ENCODE measurements around the gene LHPP. TPM values are rescaled to one million over a fixed set of nuclear protein-coding genes. Genes with fewer than 3 reads are reported as not detected.

LHPP gene
- total RNA-seq, 2 donors from 2014 or later: 4.9 to 9.9 TPM

DNA sequence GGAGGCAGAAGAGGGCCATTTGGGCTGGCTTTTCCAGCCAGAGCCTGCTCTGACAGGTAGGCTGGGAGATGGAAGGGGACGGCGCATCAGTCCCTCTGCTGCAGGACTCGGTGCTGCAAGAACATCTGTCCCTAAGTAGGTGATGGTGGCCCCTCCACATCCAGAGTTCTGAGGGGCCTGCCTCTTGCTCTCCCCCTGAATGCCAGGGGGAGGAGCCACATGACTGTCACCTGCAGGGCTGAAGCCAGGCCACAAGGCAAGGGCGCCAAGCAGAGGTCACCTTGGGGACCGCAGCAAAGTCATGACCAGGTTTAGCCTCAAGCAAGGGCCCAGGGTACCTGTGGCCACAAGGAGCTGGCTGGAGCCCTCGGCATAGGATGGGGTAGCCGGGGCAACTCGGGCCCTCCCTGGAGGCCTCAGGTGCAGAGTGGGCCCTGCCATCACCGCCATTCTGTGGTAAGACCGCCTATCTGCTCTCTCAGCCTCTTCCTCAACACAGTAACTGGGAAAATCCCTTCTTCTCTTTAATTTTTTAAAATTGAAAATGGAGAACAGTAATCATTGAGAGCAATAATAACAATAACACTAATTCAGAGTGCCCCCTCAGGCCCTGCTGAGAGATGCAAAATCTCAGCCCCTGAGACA is 183.3 kb downstream of the LHPP start:
- no peak overlapping the region for H3K4me3 ChIP-seq
- intact Hi-C loops (cut with DNase I): no loop called here
- DNase-seq (no peak), ATAC-seq (no peak)
- no peaks in the 10 kb centered on the region for H3K27me3 ChIP-seq
- WGBS, 2 donors: 94 to 97% methylated on average over 6 to 10 of the region's 10 CpGs
- TF ChIP-seq, protein P1, sequence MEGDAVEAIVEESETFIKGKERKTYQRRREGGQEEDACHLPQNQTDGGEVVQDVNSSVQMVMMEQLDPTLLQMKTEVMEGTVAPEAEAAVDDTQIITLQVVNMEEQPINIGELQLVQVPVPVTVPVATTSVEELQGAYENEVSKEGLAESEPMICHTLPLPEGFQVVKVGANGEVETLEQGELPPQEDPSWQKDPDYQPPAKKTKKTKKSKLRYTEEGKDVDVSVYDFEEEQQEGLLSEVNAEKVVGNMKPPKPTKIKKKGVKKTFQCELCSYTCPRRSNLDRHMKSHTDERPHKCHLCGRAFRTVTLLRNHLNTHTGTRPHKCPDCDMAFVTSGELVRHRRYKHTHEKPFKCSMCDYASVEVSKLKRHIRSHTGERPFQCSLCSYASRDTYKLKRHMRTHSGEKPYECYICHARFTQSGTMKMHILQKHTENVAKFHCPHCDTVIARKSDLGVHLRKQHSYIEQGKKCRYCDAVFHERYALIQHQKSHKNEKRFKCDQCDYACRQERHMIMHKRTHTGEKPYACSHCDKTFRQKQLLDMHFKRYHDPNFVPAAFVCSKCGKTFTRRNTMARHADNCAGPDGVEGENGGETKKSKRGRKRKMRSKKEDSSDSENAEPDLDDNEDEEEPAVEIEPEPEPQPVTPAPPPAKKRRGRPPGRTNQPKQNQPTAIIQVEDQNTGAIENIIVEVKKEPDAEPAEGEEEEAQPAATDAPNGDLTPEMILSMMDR (IDR thresholded peaks at IDR 0.05): no peak
- no peak for TF ChIP-seq POLR2A (IDR thresholded peaks at IDR 0.05)
- peaks cover 28% of the 10 kb centered on the region for H3K4me1 ChIP-seq
- H3K36me3 ChIP-seq (replicated peaks in 1 of 2; ENCODE audit: insufficient read depth in 1 of 2, low read depth in 2 of 2): no peaks in the 10 kb centered on the region
- H3K9me3 ChIP-seq: no peaks in the 10 kb centered on the region
- H3K27ac ChIP-seq: no peak overlapping the region

DNA sequence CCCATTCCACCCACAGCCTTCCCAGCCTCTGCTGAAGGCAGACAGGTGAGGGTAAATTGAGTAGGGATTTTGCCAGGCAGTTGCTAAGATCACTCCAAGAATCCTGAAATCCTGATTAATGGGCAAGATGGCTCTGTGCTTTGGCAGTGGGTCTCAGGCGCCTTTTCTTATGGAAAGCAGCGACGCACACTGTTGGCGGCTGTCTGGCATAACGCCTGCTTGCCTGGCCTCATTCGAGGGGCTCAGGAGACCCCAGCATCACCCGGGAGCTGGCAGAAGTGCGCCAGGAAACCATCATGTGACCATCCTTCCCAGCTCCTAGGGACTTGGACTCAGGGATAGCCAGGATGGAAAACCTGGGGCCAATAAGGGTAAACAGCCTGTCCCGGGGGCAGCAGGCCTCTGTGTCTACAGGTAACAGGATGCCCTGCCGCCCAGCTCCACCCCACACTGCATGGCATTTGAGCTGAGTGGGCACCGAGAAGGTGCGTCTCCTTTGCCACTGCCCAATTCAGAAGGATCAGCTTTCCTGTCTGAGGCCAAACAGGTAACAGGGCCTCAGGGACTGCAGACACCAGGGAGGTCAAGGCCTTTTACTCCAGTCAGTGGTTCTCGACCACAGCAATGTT is 184.0 kb downstream of the LHPP start:
- H3K9me3 ChIP-seq: no peaks in the 10 kb centered on the region
- ATAC-seq (no peak), DNase-seq (no peak)
- no peak overlapping the region for H3K4me3 ChIP-seq
- TF ChIP-seq, protein P1 (IDR thresholded peaks at IDR 0.05): no peak
- TF ChIP-seq POLR2A (IDR thresholded peaks at IDR 0.05): no peak
- no peaks in the 10 kb centered on the region for H3K36me3 ChIP-seq (replicated peaks in 1 of 2; ENCODE audit: insufficient read depth in 1 of 2, low read depth in 2 of 2)
- H3K4me1 ChIP-seq: peaks cover 28% of the 10 kb centered on the region
- intact Hi-C loops (cut with DNase I): no loop called here
- peak overlapping the region in 2 of 4 donors; percentile 22 to 41 for H3K27ac ChIP-seq
- 90 to 93% methylated on average over 10 to 13 of the region's 13 CpGs for WGBS, 2 donors
- H3K27me3 ChIP-seq: no peaks in the 10 kb centered on the region

DNA sequence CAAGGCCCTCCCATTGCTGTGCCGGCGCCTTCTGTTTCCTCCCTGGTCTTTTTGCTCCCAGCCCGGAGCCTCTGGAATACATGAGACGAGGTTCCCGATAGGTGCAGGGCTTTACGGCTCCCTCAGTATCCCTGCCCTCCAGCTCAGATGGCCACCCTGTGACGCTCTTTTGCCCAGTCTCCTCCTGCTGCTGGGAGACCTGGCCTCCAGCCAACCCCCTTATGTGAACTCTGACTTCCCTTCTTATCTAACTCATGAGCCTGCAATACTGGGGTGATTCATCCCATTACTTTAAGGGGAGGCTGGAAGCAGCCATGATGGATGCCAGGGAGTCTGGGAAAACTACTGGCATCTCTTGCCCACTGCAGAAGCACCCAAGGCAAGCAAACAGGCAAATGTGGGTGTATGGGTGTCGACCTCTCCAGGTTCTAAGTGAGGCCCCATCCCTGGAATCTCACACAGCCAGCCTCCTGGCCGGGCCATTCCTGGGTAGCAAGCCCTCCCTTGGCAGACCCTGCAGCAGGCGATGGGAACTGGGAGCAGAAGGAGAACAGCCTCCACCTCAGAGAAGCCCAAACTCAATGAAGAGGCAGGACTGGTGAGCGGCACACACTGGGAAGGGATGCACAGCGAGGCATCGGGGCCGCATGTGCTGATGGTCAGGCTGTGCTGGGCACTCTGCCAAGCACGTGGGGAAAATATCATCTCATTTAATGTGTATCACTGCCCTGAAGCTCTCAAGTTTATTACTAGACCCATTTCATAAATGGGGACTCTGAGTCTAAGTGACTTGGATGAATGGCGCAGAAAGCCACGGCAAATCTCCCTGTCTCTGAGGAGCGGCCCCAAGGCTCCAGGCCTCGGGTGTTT is 185.1 kb downstream of the LHPP start:
- TF ChIP-seq, protein P1 (IDR thresholded peaks at IDR 0.05): no peak
- TF ChIP-seq POLR2A (IDR thresholded peaks at IDR 0.05): no peak
- peak overlapping the region in 2 of 4 donors; percentile 30 to 41 for H3K27ac ChIP-seq
- no peaks in the 10 kb centered on the region for H3K36me3 ChIP-seq (replicated peaks in 1 of 2; ENCODE audit: insufficient read depth in 1 of 2, low read depth in 2 of 2)
- no peaks in the 10 kb centered on the region for H3K9me3 ChIP-seq
- H3K27me3 ChIP-seq: no peaks in the 10 kb centered on the region
- peaks cover 21% of the 10 kb centered on the region for H3K4me1 ChIP-seq
- intact Hi-C loops (cut with DNase I): no loop called here
- DNase-seq: peak; percentile 46 to 75 (median 66)
- peak; percentile 50 for ATAC-seq
- 72 to 87% methylated on average over 19 of the region's 19 CpGs for WGBS, 2 donors
- H3K4me3 ChIP-seq: no peak overlapping the region

DNA sequence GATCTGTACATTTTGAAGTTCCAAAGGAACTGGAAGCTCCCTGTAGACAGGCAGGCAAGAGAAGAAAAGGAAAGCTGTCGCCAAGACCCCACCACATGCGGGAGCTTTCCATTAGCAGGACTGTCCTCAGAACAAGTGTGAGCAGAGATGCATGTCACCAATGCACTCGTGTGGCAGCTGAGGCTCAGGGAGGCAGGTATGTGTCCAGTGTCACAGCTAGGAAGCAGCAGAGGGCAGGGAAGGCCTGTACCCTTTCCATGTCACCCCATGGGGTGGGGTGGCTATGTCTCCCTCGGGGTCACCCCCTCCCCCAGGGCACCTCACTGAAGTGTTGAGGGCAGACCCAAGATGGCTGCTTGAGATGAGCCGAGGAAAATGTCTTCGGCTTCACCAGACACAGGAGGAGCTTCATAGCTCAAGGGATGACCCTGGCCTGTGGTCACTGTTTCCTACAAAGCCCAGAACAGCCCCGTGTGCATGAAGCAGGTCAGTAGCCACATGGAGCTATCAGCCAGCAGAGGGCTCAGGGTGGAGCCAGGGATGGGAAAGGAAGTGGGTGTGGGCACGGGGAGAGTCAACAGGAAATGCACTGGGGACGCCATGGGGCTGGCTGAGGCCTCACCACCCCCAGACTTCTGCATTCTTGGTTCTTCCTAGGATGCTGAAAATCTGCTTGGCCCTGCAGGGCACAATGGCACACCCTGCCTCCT is 186.0 kb downstream of the LHPP start:
- intact Hi-C loops (cut with DNase I): no loop called here
- DNase-seq (peak in 3 of 4 donors; percentile 33 to 79 (median 43)), ATAC-seq (no peak)
- Histone ChIP-seq H3K9me3 (no peaks in the 10 kb centered on the region), H3K4me3 (no peak overlapping the region), H3K4me1 (peaks cover 21% of the 10 kb centered on the region), H3K27me3 (no peaks in the 10 kb centered on the region), H3K27ac (peak overlapping the region in 2 of 4 donors; percentile 53 to 67), H3K36me3 (replicated peaks in 1 of 2; ENCODE audit: insufficient read depth in 1 of 2, low read depth in 2 of 2) (no peaks in the 10 kb centered on the region)
- WGBS, 2 donors: 69 to 73% methylated on average over 5 to 9 of the region's 9 CpGs
- TF ChIP-seq, protein P1 (IDR thresholded peaks at IDR 0.05): peak in 2 of 7 experiments; percentile 6 to 23
- TF ChIP-seq POLR2A (IDR thresholded peaks at IDR 0.05): no peak
